SHP77 treated with DMSO at 0.1 percent for 48 hours (cell line): ENCODE data around the gene TUBE1.

Experiments used
- DNase-seq: peaks from one replicate; lab custom pipeline; 2025; lab: John Stamatoyannopoulos, UW

Gene TUBE1

DNA sequence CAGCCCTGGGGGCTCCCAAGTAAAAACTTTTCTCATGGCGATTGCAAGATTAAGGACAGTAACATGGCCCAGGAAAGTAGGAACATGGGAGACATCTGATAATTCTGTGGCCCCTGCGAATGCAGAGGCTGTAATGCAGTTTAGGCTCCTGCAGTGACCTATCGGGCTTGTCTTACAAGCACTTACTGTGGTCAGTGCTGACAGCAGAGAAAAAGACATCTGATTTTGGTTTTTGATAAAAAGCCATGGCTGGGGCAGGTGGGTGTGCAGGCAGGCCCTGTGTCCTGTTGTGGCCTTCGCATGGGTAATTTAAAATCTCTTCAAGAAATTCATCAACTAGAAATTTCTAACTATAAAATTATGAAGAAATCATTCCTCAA is 52.7 kb downstream of the TUBE1 start:
- DNase-seq, result no peak

DNA sequence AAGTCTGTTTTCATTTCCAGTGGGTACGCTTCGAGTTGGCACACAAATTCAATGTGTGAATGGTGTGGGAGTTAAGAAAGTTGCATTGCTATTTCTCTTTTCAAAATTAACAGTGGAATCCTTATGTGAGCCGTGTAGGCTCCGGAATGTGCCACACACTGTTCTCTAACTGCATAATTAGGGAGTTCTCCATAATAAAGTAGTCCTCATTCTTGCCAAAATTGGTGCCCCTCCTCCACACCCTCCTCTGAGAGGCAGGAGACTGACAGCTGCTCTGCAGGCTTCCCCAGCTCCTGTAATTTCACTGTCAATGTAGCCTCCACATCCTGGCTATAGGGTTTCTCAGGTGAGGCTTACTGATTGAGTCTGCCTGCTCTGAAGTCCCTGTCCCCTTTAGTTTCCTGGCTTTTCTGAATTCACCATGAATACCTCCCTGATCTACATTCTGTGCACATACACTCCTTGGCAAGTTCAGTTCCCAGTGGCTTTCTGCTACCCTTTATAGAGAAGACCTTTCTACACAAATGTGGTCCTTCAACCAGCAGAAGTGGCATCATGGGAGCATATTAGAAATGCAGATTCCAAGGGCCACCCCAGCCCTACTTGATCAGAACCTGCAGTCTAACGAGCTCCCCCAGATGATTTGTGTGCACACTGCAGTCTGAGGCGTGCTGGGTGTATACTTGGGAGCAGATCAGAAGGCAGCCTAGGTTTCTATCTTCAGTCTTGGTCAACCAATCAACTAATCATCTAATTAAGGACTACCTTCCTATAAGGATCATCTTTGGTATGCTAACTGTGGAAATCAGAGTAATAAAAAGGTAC is 53.3 kb downstream of the TUBE1 start:
- no peak for DNase-seq

DNA sequence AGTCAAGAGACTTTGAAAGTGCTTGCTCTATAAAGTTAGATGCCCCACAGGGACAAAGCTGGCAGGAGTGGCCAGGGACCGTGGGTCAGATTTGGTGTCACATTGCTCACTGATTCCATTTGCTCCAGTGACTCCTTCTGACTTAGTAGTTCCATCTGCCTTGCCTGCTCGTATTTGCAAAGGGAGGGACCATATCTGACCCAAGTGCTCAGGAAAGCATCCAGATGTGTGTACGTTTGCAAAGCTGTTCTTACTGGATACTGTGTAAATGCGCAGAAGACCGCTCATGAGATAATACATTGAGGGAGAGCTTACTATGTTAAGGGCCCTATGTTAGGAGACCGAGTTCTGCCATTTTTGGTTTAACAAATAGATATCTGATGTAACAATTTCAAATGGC is 54.6 kb downstream of the TUBE1 start:
- DNase-seq, result no peak

DNA sequence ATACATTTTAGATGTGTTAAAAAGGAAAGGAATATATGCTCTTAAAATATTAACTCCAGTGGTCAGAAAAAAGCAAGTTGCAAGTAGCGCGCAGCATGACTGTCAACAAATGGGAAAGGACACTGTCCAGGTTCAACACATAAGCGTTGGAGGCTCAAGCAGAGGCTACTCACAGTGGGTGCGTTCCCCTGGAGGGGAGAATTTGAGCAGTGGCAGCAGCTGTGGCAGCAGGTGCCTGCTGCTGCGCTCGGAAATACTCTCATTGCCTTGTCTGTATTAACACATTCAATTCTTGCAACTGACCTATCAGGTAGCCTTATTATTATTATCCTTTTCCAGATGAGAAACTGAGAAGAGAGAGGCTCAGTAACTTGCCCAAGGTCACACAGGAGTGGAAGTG is 55.3 kb downstream of the TUBE1 start:
- peak; percentile 11 for DNase-seq

DNA sequence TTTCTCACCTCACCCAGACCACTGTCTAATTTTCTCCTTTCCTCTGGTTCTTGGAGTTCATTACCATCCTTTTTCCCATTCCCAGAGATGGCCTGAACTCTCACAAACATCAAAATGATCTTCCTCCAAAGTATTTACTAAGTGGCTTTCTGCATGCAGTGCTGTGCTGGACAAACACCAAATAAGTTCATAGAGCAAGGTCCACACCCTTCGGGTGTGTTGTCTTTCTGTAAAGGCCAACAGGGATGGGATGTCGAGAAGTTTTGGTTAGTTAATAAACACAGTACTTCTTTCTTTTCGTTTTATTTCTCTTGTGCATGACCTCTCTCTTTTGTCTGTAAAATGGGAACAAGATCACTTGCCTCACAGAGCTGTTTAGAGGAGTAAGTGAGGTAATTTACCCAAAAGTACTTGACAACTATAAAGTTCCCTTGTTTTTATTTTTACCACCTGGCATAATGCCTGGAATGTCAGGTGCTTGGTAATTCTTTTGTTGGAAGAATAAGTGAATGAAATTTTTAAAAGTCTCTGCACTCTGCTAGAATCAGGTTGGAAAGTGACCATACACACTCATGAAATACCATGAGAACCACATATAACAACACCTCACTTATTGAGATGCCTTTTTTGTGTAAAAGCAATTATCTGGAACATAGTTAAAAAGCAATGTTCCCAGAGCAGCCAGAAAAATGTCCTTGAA is 56.2 kb downstream of the TUBE1 start:
- DNase-seq, result no peak

DNA sequence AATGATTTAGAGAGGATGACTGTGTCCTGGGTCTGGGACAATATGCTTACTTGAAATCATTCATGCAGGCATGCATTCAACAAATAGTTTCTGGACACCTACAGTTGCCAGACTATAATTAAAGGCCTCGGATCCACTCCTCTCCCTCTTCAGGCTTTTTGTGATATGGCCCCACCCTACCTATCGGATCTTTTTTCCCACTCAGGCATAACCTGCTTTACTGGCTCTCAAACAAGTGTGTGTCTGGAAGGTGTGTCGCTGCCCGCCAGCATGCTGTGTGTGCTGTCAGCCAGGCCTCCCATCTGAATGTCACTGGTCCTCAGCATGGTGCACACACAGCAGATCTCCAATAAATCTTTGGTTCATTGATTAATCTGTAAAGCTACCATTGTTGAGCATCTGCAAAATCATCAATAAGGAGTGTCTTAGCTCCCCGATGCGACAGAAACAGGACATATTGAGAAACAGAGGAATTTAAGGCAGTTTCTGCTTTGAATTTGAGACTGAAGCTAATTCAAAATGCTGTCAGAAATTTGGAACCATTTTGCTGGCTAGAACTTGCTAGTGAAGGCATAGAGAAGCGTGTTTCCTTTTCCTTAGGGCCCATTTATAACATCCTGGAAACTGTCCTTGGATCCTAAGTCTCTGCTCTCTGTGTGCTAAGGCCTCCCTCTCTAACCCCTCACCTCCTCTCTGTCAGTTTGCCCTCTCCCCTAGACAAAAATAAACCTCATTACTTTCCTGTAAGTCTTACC is 56.9 kb downstream of the TUBE1 start:
- no peak for DNase-seq

DNA sequence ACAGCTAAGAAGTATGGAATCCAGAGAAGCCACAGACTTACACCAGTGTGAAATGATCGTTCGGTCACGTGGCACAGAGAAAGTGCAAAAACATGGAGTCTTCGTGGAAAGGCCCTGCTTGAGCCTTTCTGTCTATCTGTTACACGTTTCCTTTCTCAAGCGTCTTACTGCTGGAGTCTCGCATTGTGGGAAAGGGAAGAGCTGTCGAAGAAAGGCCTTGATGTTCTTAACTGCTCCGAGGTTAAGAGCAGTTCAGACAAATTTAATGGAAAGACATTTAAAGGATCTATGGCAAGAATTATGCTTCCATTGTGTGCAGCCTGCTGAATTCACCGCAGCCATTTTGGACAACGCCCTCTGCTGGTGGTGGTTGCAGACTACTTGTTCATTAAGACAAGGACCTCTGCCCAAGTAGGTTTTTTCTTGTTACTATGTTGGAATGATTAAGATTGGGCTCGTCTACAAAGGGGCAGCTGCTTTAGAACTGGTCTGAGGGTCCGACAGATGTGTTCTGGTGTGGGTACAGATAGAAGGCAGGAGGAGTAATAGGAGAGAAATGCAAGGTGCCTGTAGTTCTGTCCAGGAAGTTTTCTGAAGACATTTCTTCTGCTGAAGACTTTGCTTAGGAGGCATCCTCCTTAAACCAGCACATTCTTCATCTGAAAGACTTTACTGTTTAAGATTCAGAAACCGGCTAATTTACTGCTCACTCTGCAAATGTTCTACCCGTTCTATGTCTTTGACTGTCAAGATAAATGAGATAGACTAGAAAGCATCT is 58.0 kb downstream of the TUBE1 start:
- DNase-seq, result peak; percentile 39

DNA sequence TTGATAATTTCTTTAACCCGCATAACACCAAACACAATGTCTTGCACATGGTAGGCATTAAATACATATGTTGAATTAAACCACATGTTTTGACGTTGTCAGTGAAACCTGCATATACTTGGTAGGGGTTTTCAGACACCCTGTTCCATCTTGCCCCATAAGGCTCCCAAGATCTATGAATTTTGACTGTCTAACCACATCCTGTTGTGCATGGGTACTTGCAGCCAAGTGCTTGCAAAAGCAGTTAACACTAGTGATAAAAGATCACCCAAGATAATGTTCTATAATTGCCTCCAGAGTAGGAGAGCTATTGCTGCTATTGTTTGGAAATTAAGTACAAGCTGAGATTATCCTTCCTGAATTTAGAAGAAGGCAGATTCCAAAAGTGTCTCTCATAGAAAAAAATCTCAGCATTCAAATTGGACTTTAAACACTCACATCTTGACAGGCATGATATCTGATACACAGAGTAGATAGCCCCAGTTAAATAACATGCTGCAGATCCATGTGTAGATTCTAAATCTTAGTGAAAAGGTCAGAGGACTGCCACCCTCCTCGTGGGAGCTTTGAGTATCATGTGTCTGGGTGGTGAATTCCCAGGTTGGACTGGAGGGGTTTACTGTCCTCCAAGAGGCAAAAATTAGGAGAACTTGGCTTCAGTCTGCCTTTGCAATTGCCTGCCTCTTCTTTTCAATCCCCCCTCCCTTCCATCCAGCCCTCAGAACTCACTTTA is 59.2 kb downstream of the TUBE1 start:
- DNase-seq, result no peak

DNA sequence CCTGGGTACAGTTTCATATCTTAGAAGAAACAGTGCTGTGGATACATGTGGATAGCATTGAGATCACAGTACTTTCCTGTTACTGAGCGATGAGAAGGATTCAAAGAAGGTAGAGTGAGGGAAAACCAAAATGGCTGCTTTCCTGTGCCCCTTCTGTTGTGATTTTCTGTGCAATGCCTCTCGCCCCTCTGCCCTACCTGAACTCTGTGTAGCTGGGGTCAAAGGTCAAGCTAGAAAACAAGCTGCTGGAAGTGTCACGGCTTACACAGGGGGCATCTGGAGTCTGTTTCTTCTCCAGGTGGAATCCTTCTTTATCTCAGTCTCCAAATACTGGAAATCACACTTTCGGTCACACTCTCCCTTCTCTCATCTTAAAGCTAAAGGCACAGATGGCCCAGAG is 60.3 kb downstream of the TUBE1 start:
- no peak for DNase-seq

DNA sequence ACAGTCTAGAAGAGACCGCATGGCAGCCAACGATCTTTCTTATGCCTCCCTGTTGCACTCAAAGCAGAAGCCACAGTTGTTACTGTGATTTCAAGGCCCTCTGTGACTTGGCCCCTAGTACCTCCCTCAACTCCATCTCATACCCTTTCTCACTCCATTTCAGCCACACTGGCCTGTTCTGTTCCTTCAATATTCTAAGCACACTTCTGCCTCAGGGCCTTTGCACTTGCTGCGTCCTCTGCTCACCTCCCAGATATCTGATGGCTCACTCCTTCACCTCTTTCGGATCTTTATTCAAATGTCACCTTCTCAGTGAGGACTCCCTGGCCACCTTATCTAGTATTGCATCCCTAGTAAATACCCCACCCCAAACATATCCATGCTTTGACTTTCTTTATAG is 62.8 kb downstream of the TUBE1 start:
- DNase-seq, result no peak

DNA sequence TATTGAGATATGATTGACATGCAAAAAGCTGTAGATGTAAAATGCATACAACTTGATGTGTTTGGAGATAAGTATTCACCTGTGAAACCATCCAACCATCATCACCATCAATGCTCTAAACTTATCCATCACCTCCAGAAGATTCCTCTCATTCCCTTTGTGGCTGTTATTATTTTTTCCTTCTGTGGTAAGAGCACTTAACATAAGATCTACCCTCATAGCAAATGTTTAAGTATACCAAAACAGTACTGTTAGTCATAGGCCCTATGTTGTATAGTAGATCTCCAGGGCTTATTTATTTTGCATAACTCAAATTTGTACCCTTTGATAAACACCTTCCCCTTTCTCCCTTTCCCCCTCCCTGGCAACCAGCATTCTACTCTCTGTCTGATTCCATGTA is 64.5 kb downstream of the TUBE1 start:
- DNase-seq, result no peak

DNA sequence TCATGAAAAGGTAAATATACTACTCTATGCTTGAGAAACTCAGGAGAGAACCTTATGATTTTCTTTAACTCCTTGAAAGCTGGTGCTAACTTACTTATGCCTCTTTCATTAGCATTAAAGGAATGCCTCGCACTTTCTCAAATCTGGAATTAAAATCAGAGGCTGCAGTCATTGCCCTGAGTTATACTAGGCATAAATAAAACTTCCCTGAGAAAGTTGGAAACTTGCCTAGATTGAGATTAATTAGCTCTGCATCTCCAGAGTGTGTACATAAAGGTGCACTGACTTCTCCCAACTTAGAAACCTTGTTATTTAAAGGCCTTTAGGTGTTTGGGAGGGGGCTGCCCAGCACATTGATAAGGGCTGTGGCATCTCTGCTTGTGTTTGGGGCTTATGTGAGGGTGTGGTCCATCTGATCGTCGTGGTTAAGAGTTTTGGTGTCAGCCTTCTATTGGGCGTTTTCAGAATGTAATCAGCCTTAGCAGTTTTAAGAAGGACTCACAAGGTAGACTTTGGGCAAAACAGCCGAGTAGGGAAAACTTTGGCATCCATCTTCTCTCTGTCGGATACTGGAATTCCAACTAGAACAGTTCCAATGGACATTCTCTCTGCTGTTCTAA is 65.5 kb downstream of the TUBE1 start:
- no peak for DNase-seq
